HL-60 (cell line): Measurements from ENCODE around the gene UBASH3A.

Experiments
- POLR2AphosphoS5 ChIP-seq: IDR thresholded peaks from 2 replicates; pipeline ENCODE4 v1.6.1; 2012; ENCODE audit warnings: low read depth
- REST ChIP-seq: IDR thresholded peaks from 2 replicates; pipeline ENCODE4 v1.6.1; 2012; ENCODE audit warnings: low read depth; ENCODE audit not compliant: insufficient replicate concordance
- TF ChIP-seq, protein P1 (sequence below): IDR thresholded peaks from one replicate; pipeline ENCODE4 v1.5.1; 2011; ENCODE audit warnings: low read length, control low read depth, inconsistent platforms; ENCODE audit not compliant: insufficient read depth

- TF ChIP-seq, protein P1, sequence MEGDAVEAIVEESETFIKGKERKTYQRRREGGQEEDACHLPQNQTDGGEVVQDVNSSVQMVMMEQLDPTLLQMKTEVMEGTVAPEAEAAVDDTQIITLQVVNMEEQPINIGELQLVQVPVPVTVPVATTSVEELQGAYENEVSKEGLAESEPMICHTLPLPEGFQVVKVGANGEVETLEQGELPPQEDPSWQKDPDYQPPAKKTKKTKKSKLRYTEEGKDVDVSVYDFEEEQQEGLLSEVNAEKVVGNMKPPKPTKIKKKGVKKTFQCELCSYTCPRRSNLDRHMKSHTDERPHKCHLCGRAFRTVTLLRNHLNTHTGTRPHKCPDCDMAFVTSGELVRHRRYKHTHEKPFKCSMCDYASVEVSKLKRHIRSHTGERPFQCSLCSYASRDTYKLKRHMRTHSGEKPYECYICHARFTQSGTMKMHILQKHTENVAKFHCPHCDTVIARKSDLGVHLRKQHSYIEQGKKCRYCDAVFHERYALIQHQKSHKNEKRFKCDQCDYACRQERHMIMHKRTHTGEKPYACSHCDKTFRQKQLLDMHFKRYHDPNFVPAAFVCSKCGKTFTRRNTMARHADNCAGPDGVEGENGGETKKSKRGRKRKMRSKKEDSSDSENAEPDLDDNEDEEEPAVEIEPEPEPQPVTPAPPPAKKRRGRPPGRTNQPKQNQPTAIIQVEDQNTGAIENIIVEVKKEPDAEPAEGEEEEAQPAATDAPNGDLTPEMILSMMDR = no peak
- TF ChIP-seq REST (no peak), POLR2AphosphoS5 (no peak)
These were observed 10.4 kb downstream of the UBASH3A start for GRCh38 chr21:42414066-42414465.
